Measurements from ENCODE around the gene TAF6.

TAF6 gene

DNA sequence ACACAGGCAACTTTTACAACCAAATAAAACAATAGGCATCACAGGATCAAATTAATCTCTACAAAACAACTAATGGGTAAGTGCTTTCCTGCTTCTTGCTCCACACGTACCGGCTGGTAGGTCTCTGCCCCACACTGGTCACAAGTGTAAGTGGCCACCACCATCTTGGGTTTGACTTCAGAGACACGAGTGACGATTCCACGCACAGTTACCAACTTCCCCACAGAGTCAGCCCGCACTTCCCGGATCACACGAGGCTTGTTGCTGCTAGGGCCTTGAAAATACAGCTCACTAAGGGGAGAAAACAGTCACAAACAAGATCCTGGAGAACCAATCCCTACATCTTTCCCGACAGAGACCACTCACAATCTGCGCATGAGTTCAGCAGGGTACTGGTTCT, 20.2 kb downstream of the TAF6 start:
- Mint-ChIP-seq H3K36me3 (ENCODE audit: low read depth) (peaks cover 52% of the 10 kb centered on the region), H3K4me3 (peak overlapping the region; percentile 91), H3K4me1 (ENCODE audit: low read depth) (peaks cover 34% of the 10 kb centered on the region)

DNA sequence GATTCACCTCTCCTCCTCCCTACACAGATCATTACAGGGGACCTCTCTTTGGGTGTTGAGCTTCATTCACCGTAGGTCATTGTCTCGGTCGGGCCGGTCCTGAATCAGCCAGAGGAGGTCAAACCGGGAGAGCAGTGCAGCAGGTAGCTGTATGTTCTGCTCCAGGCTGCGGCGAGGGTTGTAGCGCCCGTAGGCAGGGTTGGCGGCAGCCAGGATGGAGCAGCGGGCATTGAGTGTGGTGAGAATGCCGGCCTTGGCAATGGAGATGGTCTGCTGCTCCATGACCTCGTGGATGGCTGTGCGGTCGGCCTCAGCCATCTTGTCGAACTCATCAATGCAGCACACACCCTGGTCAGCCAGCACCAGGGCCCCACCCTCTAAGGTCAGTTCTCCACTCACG, 23.5 kb downstream of the TAF6 start:
- Mint-ChIP-seq H3K27ac (peak overlapping the region; percentile 59), H3K27me3 (ENCODE audit: low read depth) (no peaks in the 10 kb centered on the region), H3K9me3 (no peaks in the 10 kb centered on the region), H3K4me3 (no peak overlapping the region), H3K36me3 (ENCODE audit: low read depth) (peaks cover 79% of the 10 kb centered on the region), H3K4me1 (ENCODE audit: low read depth) (peaks cover 28% of the 10 kb centered on the region)

More for the DNA sequence above, 20.2 kb downstream of the TAF6 start:
- Mint-ChIP-seq H3K27me3 (ENCODE audit: low read depth) (no peaks in the 10 kb centered on the region), H3K27ac (peak overlapping the region; percentile 88), H3K9me3 (no peaks in the 10 kb centered on the region)

GRCh38 chr7:100095289-100095688, 23.9 kb downstream of the TAF6 start:
- peaks cover 83% of the 10 kb centered on the region for H3K36me3 Mint-ChIP-seq (ENCODE audit: low read depth)
- H3K4me3 Mint-ChIP-seq = no peak overlapping the region
- H3K27ac Mint-ChIP-seq = no peak overlapping the region
- no peaks in the 10 kb centered on the region for H3K27me3 Mint-ChIP-seq (ENCODE audit: low read depth)
- no peaks in the 10 kb centered on the region for H3K9me3 Mint-ChIP-seq
- H3K4me1 Mint-ChIP-seq (ENCODE audit: low read depth) = peaks cover 28% of the 10 kb centered on the region

DNA sequence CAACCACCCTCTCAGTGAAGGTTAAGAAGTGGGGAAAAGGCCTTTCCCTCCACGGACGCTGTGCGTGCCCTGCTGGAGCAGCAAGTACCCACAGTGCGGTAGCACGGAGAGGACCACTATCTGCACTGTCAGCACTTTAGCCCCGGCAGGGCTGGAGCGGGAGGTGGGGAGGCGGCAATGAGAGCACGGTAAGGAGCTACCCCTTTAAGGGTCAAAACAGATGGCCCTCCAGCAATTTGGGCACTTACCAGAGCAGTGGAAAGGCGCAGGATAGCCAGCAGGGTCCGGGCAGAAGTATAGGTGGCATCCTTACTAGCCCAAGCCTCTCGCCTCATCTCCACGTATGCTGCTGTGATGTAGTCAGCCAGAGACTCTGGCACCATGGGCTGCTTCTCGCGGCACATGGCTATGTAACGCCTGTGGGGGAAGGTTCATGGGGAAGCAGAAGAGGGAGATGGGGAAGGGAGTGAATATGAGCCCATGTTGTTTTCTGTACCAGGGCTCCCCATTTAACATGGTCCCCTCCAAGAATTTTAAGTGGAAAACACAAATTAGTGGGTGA, 25.2 kb downstream of the TAF6 start:
- Mint-ChIP-seq H3K4me3 (no peak overlapping the region), H3K27me3 (ENCODE audit: low read depth) (no peaks in the 10 kb centered on the region), H3K27ac (no peak overlapping the region), H3K9me3 (no peaks in the 10 kb centered on the region), H3K4me1 (ENCODE audit: low read depth) (peaks cover 23% of the 10 kb centered on the region), H3K36me3 (ENCODE audit: low read depth) (peaks cover 71% of the 10 kb centered on the region)

DNA sequence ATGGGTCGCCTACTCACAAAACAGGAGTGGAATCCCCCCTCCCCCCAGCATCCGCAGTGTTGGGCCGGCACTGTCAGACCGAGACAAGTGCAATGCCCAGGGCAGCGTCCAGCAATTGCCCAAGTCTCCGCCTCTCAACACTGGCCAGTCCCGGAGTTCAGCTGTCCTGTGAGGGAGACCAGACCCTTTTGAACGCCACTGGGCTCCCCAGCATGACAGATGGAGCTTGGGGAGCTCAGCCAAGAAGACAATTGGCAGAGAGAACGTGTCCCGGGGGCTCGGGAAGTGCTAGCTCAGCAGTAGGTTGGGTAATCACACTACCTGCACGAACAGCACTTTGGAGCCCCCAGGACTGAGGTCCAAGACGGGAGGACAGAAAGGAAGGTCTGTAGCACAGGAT, 25.7 kb downstream of the TAF6 start:
- Mint-ChIP-seq H3K27me3 (ENCODE audit: low read depth) (no peaks in the 10 kb centered on the region), H3K4me1 (ENCODE audit: low read depth) (peaks cover 18% of the 10 kb centered on the region), H3K27ac (no peak overlapping the region), H3K36me3 (ENCODE audit: low read depth) (peaks cover 66% of the 10 kb centered on the region), H3K9me3 (no peaks in the 10 kb centered on the region), H3K4me3 (no peak overlapping the region)

- Mint-ChIP-seq H3K27ac (no peak overlapping the region), H3K4me3 (no peak overlapping the region), H3K9me3 (no peaks in the 10 kb centered on the region), H3K27me3 (ENCODE audit: low read depth) (no peaks in the 10 kb centered on the region), H3K36me3 (ENCODE audit: low read depth) (peaks cover 62% of the 10 kb centered on the region), H3K4me1 (ENCODE audit: low read depth) (peaks cover 15% of the 10 kb centered on the region)
Observed at GRCh38 chr7:100093054-100093453, 26.1 kb downstream of the TAF6 start.

DNA sequence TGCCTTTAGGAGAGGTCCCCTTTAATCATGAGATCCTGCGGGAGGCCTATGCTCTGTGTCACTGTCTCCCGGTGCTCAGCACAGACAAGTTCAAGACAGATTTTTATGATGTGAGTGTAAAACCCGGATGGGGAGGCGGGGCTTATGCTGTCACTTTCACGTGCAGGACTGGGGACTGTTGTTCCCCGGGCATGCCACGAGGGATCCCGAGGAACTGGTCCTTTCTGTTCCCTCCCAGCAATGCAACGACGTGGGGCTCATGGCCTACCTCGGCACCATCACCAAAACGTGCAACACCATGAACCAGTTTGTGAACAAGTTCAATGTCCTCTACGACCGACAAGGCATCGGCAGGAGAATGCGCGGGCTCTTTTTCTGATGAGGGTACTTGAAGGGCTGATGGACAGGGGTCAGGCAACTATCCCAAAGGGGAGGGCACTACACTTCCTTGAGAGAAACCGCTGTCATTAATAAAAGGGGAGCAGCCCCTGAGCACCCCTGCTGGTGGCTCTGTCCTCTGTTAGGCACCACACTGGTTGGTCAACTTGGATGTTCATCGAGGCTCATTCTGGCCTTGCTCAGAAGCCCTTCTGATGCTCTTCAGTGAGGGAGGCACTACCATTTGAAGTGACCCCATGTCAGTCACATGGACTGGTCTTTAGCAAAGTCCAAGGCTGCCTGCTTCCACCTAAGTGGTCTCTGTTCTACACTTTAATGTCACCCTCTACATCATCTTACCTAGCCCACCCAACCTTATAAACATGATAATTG, 27.6 kb downstream of the TAF6 start:
- H3K4me3 Mint-ChIP-seq = no peak overlapping the region
- no peaks in the 10 kb centered on the region for H3K9me3 Mint-ChIP-seq
- peaks cover 50% of the 10 kb centered on the region for H3K36me3 Mint-ChIP-seq (ENCODE audit: low read depth)
- no peak overlapping the region for H3K27ac Mint-ChIP-seq
- H3K27me3 Mint-ChIP-seq (ENCODE audit: low read depth) = no peaks in the 10 kb centered on the region
- peaks cover 14% of the 10 kb centered on the region for H3K4me1 Mint-ChIP-seq (ENCODE audit: low read depth)

DNA sequence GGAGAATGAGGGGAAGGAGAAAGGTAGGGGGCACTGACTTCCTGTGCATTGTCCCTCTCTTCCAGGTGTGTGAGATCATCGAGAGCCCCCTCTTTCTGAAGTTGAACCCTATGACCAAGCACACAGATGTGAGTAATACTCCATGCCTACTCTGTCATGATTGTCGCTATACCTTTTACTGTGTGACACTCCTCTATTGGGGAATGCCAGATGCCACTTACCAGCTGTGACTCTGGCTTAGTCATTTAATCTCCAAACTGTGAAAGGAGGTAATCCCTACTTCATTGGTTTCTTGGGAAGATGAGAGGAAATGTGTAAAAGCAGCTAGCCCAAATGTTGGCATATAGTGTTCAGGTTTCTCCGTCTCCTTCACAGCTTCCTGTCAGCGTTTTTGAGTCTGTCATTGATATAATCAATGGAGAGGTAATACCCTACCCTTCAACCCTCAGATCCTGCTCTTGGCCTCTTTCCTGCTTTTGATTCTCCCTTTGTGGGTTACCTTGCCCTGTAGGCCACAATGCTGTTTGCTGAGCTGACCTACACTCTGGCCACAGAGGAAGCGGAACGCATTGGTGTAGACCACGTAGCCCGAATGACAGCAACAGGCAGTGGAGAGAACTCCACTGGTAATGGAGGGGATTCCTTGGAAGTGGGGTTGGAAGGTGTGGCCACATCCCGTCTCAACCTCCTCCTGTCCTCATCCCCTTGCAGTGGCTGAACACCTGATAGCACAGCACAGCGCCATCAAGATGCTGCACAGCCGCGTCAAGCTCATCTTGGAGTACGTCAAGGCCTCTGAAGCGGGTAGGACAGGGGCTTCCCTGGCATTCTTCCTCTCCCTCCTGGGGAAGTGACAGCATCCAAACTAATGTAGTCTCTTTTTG, 28.4 kb downstream of the TAF6 start:
- H3K9me3 Mint-ChIP-seq = no peaks in the 10 kb centered on the region
- peaks cover 14% of the 10 kb centered on the region for H3K4me1 Mint-ChIP-seq (ENCODE audit: low read depth)
- peaks cover 42% of the 10 kb centered on the region for H3K36me3 Mint-ChIP-seq (ENCODE audit: low read depth)
- H3K4me3 Mint-ChIP-seq = peak overlapping the region; percentile 28
- peak overlapping the region; percentile 22 for H3K27ac Mint-ChIP-seq
- H3K27me3 Mint-ChIP-seq (ENCODE audit: low read depth) = no peaks in the 10 kb centered on the region

GRCh38 chr7:100089458-100090196, 29.5 kb downstream of the TAF6 start:
- Mint-ChIP-seq H3K4me1 (ENCODE audit: low read depth) (peaks cover 14% of the 10 kb centered on the region), H3K4me3 (peak overlapping the region; percentile 89), H3K27ac (peak overlapping the region; percentile 92), H3K36me3 (ENCODE audit: low read depth) (peaks cover 35% of the 10 kb centered on the region), H3K9me3 (no peaks in the 10 kb centered on the region), H3K27me3 (ENCODE audit: low read depth) (peaks cover 5% of the 10 kb centered on the region)

DNA sequence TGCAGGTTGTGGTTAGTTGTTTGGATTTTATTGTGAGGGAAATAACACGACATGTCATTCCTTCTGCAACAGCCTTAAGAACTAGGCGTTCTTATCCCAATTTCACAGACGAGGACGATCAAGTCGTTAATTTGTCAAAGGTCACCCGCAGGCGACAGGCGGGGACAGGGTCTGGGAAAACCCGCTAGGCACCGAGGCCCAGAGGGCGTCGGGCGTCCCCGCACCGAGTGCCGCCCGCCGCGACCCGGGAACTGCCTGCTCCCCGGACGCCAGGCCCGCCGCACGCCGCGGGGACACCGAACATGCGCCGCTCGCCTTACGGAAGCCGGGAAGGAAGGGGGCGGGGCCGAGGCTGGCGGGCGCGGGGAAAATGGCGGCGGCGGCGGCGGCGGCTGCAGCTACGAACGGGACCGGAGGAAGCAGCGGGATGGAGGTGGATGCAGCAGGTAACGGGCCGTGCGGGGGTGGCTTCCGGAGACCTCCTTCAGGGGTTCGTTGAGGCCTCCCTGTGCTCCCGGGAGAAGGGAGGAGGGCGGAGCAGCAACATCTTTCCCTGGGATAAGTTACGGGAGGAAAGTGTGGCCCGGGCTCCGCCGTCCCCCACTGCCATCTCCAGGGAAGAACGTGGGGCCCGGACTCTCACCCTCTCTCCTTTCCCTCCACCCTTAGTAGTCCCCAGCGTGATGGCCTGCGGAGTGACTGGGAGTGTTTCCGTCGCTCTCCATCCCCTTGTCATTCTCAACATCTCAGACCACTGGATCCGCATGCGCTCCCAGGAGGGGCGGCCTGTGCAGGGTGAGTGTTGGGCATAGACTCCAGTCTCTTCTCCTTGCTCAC, 30.3 kb downstream of the TAF6 start, which contains the start of gene COPS6:
COPS6 (plus strand) TSS at position 349 of the 837 bp plus-strand sequence; CDS start at position 371, 22 bp downstream.
- H3K27me3 Mint-ChIP-seq (ENCODE audit: low read depth) = peaks cover 6% of the 10 kb centered on the region
- peaks cover 14% of the 10 kb centered on the region for H3K4me1 Mint-ChIP-seq (ENCODE audit: low read depth)
- peaks cover 33% of the 10 kb centered on the region for H3K36me3 Mint-ChIP-seq (ENCODE audit: low read depth)
- peak within 1 kb of the TSS; percentile 89 for H3K4me3 Mint-ChIP-seq
- peak within 1 kb of the TSS; percentile 92 for H3K27ac Mint-ChIP-seq
- H3K9me3 Mint-ChIP-seq = no peaks in the 10 kb centered on the region

- Mint-ChIP-seq H3K9me3 (no peaks in the 10 kb centered on the region), H3K4me1 (ENCODE audit: low read depth) (peaks cover 14% of the 10 kb centered on the region), H3K27ac (peak overlapping the region; percentile 92)
Observed at GRCh38 chr7:100088095-100088620, 31.0 kb downstream of the TAF6 start.

GRCh38 chr7:100087055-100087750, 32.0 kb downstream of the TAF6 start:
- peaks cover 17% of the 10 kb centered on the region for H3K36me3 Mint-ChIP-seq (ENCODE audit: low read depth)

More at GRCh38 chr7:100088095-100088620, 31.0 kb downstream of the TAF6 start:
- Mint-ChIP-seq H3K27me3 (ENCODE audit: low read depth) (peaks cover 6% of the 10 kb centered on the region), H3K4me3 (peak overlapping the region; percentile 89), H3K36me3 (ENCODE audit: low read depth) (peaks cover 26% of the 10 kb centered on the region)

DNA sequence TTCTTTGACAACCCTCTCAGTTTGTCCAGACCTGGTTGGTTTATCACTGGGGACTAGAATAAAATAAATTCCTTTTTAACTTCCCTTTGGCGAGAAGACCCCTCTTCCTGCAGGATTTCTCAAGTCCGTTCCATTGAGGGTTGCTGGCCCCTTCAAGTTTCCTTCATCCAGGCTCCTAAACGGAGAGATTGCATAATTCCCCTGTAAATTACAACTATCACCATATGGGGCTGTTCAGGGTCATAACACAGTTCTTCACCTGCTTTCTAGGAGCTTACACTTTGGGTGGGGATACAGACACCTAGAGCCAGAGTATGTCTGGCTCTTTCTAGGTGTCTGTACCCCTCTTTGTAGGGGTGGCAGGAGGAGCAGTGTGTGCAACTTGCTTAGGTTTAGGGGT, 33.6 kb downstream of the TAF6 start:
- no peaks in the 10 kb centered on the region for H3K9me3 Mint-ChIP-seq
- H3K27ac Mint-ChIP-seq = no peak overlapping the region
- H3K36me3 Mint-ChIP-seq (ENCODE audit: low read depth) = peaks cover 6% of the 10 kb centered on the region
- H3K4me3 Mint-ChIP-seq = no peak overlapping the region
- H3K27me3 Mint-ChIP-seq (ENCODE audit: low read depth) = peaks cover 10% of the 10 kb centered on the region
- peaks cover 26% of the 10 kb centered on the region for H3K4me1 Mint-ChIP-seq (ENCODE audit: low read depth)

More at GRCh38 chr7:100087055-100087750, 32.0 kb downstream of the TAF6 start:
- peaks cover 10% of the 10 kb centered on the region for H3K27me3 Mint-ChIP-seq (ENCODE audit: low read depth)
- H3K27ac Mint-ChIP-seq = no peak overlapping the region
- H3K4me3 Mint-ChIP-seq = peak overlapping the region; percentile 42
- H3K4me1 Mint-ChIP-seq (ENCODE audit: low read depth) = peaks cover 21% of the 10 kb centered on the region
- no peaks in the 10 kb centered on the region for H3K9me3 Mint-ChIP-seq
